Raji (cell line): ENCODE measurements around the gene CASZ1.

Experiments
- POLR2A ChIP-seq: IDR thresholded peaks from 2 replicates; pipeline ENCODE4 v1.6.1; 2011; ENCODE audit warnings: low read depth, low read length, control low read depth; ENCODE audit not compliant: insufficient read depth

Gene CASZ1

DNA sequence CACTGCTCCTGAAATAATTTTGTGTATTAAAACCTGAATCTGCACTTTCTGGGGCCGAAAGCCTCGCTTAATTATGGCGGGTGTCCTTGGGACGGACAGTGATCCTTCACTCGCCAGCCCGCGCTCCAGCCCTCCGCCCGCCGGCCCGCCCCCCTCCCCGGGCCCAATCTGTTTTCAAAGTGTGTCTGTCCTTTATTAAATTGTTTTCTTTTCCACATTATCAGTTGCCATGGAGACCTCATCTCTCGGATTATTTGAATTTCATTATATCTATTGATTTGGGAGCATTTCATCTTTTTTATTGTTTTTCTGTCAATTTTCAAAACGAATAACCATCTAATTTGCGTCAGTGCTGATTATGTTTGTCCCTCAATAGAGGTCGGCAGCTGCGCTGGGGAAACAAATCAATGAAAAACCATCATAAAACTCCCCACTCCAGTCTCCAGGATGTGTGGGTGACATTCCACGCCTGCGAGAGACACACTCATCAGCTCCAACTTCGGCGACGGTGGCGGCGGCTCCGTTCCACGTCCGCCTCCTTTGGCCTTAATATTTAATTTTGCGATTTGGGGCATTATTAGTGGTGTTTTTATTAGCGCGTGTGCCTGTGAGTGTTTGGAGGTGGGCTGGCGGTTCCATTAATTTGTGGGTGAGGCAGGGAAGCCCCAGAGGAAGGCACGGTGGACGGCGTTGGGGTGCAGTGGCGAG, 123.9 kb downstream of the CASZ1 start:
- TF ChIP-seq POLR2A = no peak

DNA sequence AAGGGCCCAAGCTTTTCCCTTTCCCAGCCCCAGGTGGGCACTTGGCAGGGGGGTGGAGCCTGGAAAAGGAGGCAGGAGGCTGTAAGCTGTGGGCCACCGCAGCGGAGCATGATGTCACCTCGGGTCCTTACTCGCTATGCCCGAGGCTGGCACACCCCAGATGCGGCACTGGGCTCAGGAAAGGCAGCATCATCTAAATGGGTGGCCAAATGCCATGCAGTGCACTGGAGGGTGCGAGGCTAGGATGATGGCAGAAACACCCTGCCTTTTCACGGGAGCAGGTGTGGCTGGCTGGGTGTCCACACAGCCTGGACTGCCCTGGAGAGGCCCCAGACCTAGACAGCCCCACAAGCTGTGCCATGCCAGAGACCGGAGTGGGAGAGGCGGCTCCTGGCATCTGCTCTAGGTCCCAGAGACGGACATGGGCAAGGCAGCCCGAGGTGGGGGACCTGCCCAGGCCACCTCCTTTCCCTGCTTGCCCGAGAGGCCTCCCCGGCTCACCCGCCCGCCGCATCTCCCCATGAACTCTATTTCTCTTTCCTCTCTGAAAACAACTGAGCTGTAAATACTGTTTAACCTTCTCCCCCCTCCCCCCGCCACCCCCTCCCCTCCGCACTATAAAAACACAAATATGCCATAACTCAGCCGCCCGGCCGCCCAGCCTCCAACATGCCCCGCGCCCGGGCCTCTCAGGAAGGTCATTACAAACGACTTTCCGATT, 124.7 kb downstream of the CASZ1 start:
- TF ChIP-seq POLR2A = no peak

DNA sequence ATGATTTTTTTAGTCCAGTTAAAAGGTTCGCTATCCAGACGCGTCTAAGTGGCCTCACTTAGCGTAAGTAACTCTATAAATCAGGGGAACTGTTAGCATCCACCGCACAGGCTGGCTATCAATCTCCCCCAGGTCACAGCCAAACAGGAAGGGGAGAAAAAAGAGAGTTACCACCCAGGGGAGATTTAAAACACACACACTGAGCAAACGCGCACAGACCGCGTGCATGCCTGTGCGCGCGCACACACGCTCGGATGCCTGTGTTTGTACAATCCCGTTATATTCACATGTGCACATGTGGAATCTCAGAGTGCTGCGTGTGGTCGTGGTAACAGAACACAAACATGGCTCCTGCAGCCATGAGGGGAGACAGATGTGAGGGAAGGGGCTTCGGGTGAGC, 125.4 kb downstream of the CASZ1 start:
- no peak for TF ChIP-seq POLR2A

GRCh38 chr1:10670190-10670589, 126.3 kb downstream of the CASZ1 start:
- no peak for TF ChIP-seq POLR2A

- no peak for TF ChIP-seq POLR2A
Measured at GRCh38 chr1:10669570-10669969, 126.9 kb downstream of the CASZ1 start.

DNA sequence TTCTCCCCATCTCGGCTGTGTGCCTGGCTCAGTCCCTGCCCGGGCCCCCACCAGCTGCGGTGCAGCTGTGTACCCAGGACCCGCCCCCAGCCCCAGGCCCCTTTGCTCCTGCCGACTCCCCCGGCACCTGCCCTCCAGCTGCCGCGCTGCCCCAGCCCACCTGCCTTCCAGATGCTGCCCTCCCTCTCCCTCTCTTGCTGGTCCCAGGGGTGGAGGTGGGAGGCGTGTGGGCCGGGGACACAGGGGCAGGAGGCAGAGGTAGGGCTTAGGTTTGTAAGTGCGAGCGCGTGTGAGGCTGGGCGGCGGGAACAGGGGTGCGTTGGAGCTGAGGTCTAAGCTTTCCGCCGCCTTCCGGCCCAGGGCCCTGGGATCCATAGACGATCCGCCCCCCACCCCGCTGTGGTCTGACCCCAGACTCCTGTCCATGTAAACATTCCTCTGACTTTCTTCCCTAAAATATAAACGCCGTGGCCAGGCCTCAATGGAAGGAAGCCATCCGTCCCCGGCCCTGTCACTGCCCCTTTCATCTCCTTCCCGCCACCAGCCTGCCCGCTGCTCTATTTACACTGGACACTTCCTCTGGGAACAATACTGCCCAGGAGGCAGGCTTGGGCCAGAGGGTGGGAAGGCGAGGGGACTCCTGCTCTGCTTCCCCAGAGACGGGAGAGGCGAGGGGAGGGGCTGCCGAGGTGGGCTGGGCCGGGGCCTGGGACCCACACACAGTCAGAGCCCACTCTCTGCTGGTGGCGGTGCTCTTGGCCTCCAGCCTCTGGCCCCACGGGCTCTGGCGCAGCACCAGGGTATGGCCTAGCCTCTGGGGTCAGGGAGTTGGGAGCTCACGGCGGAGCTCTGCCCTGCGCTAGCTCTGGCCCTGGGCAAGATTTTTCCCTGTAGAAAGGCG, 128.3 kb downstream of the CASZ1 start:
- no peak for TF ChIP-seq POLR2A

DNA sequence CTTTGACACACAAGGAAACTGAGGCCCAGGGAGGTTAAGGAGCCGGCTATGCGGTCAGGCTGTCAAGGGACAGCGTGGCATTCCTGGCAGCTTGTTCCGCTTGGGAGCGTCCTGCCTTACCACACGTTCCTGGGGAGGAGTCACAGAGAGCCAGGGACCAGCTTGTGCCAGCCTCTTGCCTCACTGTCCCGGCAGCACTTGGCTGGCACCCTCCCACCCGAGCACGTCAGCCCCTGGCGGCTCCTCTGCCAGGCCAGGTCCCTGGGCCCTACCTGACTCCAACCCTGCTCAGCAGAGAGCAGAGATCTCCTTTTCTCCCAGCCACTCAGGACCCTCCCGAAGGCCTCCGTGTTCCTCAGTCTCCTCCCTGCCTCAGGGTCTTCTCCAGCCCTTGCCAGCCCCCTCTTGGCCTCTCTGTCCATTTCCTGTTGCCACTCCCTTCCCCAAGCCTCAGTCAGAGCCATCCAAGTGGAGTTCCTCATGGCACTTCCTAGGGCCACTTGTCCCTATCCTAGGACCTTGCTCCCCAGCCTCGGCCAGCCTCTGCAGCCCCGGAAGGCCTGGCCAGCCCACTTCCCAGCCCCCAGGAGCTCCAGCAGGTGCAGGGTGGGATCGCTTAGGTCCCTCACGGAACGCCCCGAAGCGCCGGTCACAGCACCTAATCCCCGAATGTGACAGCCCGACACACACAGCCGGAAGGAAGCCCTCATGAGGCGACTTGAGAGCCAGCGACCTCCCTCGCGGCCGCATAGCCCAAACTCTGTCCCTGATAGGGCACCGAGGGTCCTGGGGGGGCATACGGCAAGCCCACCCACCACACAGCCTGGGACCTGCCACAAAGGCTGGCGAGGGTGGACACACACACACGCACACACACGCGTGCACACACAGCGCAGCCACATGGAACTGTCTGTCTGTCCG, 130.3 kb downstream of the CASZ1 start:
- no peak for TF ChIP-seq POLR2A

GRCh38 chr1:10665226-10665625, 131.2 kb downstream of the CASZ1 start:
- no peak for TF ChIP-seq POLR2A

DNA sequence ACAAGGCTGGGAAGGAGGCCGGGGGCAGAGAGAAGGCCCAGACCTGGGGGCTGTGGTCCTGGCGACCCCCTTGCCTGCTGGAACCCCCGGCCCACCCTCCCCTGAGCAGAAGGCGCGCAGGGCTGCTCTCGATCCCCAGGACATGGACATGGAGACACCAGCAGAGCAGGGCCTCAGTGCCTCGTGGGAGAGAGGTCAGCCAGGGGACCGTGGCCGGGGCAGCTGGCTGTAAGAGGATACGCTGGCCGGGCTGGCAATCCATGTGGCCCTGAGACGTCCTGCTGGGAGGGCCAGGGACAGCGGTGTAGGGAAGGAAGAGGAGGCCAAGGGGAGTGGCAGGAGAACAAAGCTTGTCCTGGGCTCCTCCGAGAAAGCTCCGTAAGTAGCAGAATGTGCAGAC, 132.2 kb downstream of the CASZ1 start:
- no peak for TF ChIP-seq POLR2A

DNA sequence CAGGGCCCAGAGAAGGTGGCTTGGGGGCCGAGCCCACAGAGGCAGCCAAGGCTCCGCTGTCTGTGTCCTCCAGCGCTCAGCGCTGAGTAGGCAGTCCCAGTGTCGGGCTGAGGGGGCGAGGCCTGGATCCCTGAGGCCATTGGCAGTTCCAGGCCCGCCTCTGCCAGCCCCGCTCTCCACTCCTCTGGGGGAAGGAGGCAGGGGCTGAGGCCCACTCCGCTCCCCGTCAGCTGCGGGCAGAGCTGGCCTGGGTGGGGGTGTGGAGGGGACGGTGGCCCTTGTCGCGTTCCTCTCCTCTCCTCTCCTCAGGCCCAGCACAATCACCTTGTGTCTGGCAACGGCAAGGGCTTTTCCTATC, 132.8 kb downstream of the CASZ1 start:
- no peak for TF ChIP-seq POLR2A

- no peak for TF ChIP-seq POLR2A
Measured at GRCh38 chr1:10662824-10663677, 133.4 kb downstream of the CASZ1 start.

GRCh38 chr1:10662090-10662688, 134.3 kb downstream of the CASZ1 start:
- no peak for TF ChIP-seq POLR2A

- no peak for TF ChIP-seq POLR2A
Measured at GRCh38 chr1:10661453-10661852, 135.0 kb downstream of the CASZ1 start.
